T1000 (cell line): ENCODE data around the gene PADI1.

ENCODE experiments used
- DNase-seq: peaks from one replicate; lab custom pipeline; 2025; ENCODE audit warnings: mixed read lengths; lab: John Stamatoyannopoulos, UW

Gene PADI1

GRCh38 chr1:17196496-17197185 lies 8.3 kb upstream of the PADI1 start:
- DNase-seq, result no peak

GRCh38 chr1:17197696-17198095 lies 7.2 kb upstream of the PADI1 start:
- no peak for DNase-seq

- no peak for DNase-seq
Measured at GRCh38 chr1:17198476-17199258, 6.3 kb upstream of the PADI1 start.

GRCh38 chr1:17199267-17200044 lies 5.5 kb upstream of the PADI1 start:
- DNase-seq, result no peak

GRCh38 chr1:17200246-17200645 lies 4.7 kb upstream of the PADI1 start:
- DNase-seq, result no peak

GRCh38 chr1:17200756-17201155 lies 4.2 kb upstream of the PADI1 start:
- DNase-seq, result no peak

GRCh38 chr1:17201201-17202021 lies 3.5 kb upstream of the PADI1 start:
- no peak for DNase-seq

GRCh38 chr1:17205652-17206051 lies 724 bp downstream of the PADI1 start:
- DNase-seq, result no peak

GRCh38 chr1:17206196-17206595 lies 1.3 kb downstream of the PADI1 start:
- DNase-seq, result no peak

- no peak for DNase-seq
Measured at GRCh38 chr1:17207046-17207445, 2.1 kb downstream of the PADI1 start.

GRCh38 chr1:17207540-17207939 lies 2.6 kb downstream of the PADI1 start:
- no peak for DNase-seq

- DNase-seq, result no peak
Measured at GRCh38 chr1:17207966-17208418, 3.1 kb downstream of the PADI1 start.

- DNase-seq, result no peak
Measured at GRCh38 chr1:17208546-17208945, 3.6 kb downstream of the PADI1 start.

GRCh38 chr1:17209430-17209829 lies 4.5 kb downstream of the PADI1 start:
- no peak for DNase-seq

- DNase-seq, result no peak
Measured at GRCh38 chr1:17210176-17210575, 5.2 kb downstream of the PADI1 start.

GRCh38 chr1:17211377-17211776 lies 6.4 kb downstream of the PADI1 start:
- no peak for DNase-seq

- no peak for DNase-seq
Measured at GRCh38 chr1:17212009-17212408, 7.1 kb downstream of the PADI1 start.

- DNase-seq, result no peak
Measured at GRCh38 chr1:17212487-17213121, 7.7 kb downstream of the PADI1 start.

GRCh38 chr1:17213148-17213781 lies 8.3 kb downstream of the PADI1 start:
- no peak for DNase-seq

GRCh38 chr1:17213782-17214148 lies 8.8 kb downstream of the PADI1 start:
- DNase-seq, result no peak
